ENCODE data around the gene DOCK2.
A peak's percentile ranks its signal among the peaks of the same experiment; 100 is the strongest.

The DOCK2 gene

GRCh38 chr5:169812786-169813185 lies 175.7 kb downstream of the DOCK2 start:
- no peak for TF ChIP-seq CTCF (IDR thresholded peaks at IDR 0.05)
- H3K27me3 ChIP-seq = no peaks in the 10 kb centered on the region
- H3K36me3 ChIP-seq = peaks cover 76% of the 10 kb centered on the region
- H3K4me3 ChIP-seq (ENCODE audit: low read depth in 1 of 2, low read length in 1 of 2) = no peak overlapping the region
- peaks cover 13 to 15% of the 10 kb centered on the region in 2 experiments for H3K4me1 ChIP-seq (ENCODE audit: control insufficient read depth in 1 of 2, insufficient read depth in 1 of 2, low read depth in 1 of 2, low read length in 1 of 2)
- no peaks in the 10 kb centered on the region for H3K9me3 ChIP-seq
- H3K27ac ChIP-seq = no peak overlapping the region

- Histone ChIP-seq H3K27me3 (no peaks in the 10 kb centered on the region), H3K27ac (no peak overlapping the region), H3K4me1 (ENCODE audit: control insufficient read depth in 1 of 2, insufficient read depth in 1 of 2, low read depth in 1 of 2, low read length in 1 of 2) (peaks cover 8 to 10% of the 10 kb centered on the region in 2 experiments), H3K36me3 (peaks cover 87% of the 10 kb centered on the region), H3K4me3 (ENCODE audit: low read depth in 1 of 2, low read length in 1 of 2) (no peak overlapping the region), H3K9me3 (no peaks in the 10 kb centered on the region)
- no peak for TF ChIP-seq CTCF (IDR thresholded peaks at IDR 0.05)
Observed at GRCh38 chr5:169814045-169814444, 177.0 kb downstream of the DOCK2 start.

- no peak for TF ChIP-seq CTCF (IDR thresholded peaks at IDR 0.05)
- peaks cover 92% of the 10 kb centered on the region for H3K36me3 ChIP-seq
Observed at GRCh38 chr5:169814522-169814921, 177.4 kb downstream of the DOCK2 start.

GRCh38 chr5:169817031-169817430 lies 180.0 kb downstream of the DOCK2 start:
- TF ChIP-seq CTCF (IDR thresholded peaks at IDR 0.05) = no peak
- no peaks in the 10 kb centered on the region for H3K9me3 ChIP-seq
- H3K4me1 ChIP-seq (ENCODE audit: control insufficient read depth in 1 of 2, insufficient read depth in 1 of 2, low read depth in 1 of 2, low read length in 1 of 2) = no peaks in the 10 kb centered on the region
- H3K4me3 ChIP-seq (ENCODE audit: low read depth in 1 of 2, low read length in 1 of 2) = no peak overlapping the region
- no peak overlapping the region for H3K27ac ChIP-seq
- H3K36me3 ChIP-seq = peaks cover 78% of the 10 kb centered on the region
- no peaks in the 10 kb centered on the region for H3K27me3 ChIP-seq

More at GRCh38 chr5:169814522-169814921, 177.4 kb downstream of the DOCK2 start:
- Histone ChIP-seq H3K27me3 (no peaks in the 10 kb centered on the region), H3K27ac (no peak overlapping the region), H3K9me3 (no peaks in the 10 kb centered on the region), H3K4me1 (ENCODE audit: control insufficient read depth in 1 of 2, insufficient read depth in 1 of 2, low read depth in 1 of 2, low read length in 1 of 2) (peaks cover 3 to 5% of the 10 kb centered on the region in 2 experiments), H3K4me3 (ENCODE audit: low read depth in 1 of 2, low read length in 1 of 2) (no peak overlapping the region)

GRCh38 chr5:169826618-169827017 lies 189.5 kb downstream of the DOCK2 start:
- no peaks in the 10 kb centered on the region for H3K9me3 ChIP-seq
- H3K27ac ChIP-seq = no peak overlapping the region
- H3K36me3 ChIP-seq = peaks cover 7% of the 10 kb centered on the region
- TF ChIP-seq CTCF (IDR thresholded peaks at IDR 0.05) = no peak
- peaks cover 5 to 10% of the 10 kb centered on the region in 2 experiments for H3K4me1 ChIP-seq (ENCODE audit: control insufficient read depth in 1 of 2, insufficient read depth in 1 of 2, low read depth in 1 of 2, low read length in 1 of 2)
- no peaks in the 10 kb centered on the region for H3K27me3 ChIP-seq
- H3K4me3 ChIP-seq (ENCODE audit: low read depth in 1 of 2, low read length in 1 of 2) = no peak overlapping the region

GRCh38 chr5:169827769-169828168 lies 190.7 kb downstream of the DOCK2 start:
- Histone ChIP-seq H3K27ac (peak overlapping the region; percentile 14), H3K9me3 (no peaks in the 10 kb centered on the region), H3K4me3 (ENCODE audit: low read depth in 1 of 2, low read length in 1 of 2) (no peak overlapping the region), H3K36me3 (peaks cover 7% of the 10 kb centered on the region), H3K27me3 (no peaks in the 10 kb centered on the region), H3K4me1 (ENCODE audit: control insufficient read depth in 1 of 2, insufficient read depth in 1 of 2, low read depth in 1 of 2, low read length in 1 of 2) (peaks cover 16 to 21% of the 10 kb centered on the region in 2 experiments)
- TF ChIP-seq CTCF (IDR thresholded peaks at IDR 0.05) = no peak
